ENCODE results near the gene SPACA4.

GRCh38 chr19:48633148-48634035 is 26.9 kb downstream of the SPACA4 start:
- no peak for TF ChIP-seq POLR2A (IDR thresholded peaks at IDR 0.05; ENCODE audit: low read depth, low read length)
- no peak for TF ChIP-seq TAF1 (IDR thresholded peaks at IDR 0.05; ENCODE audit: borderline replicate concordance, low read depth, low read length)
- TF ChIP-seq POLR2AphosphoS5 (IDR thresholded peaks at IDR 0.05; ENCODE audit: low read depth, low read length), result no peak

All from GM12892 (cell line).